GM12873 (cell line): ENCODE results near the gene PRPF40B.

ENCODE experiments used
- TF ChIP-seq, protein P1 (sequence below): IDR thresholded peaks from 2 replicates; pipeline ENCODE4 v1.5.1; 2012; ENCODE audit warnings: low read depth, mild to moderate bottlenecking, moderate library complexity, low read length, control low read depth; ENCODE audit not compliant: insufficient read depth; ENCODE audit errors: missing control alignments

PRPF40B gene

DNA sequence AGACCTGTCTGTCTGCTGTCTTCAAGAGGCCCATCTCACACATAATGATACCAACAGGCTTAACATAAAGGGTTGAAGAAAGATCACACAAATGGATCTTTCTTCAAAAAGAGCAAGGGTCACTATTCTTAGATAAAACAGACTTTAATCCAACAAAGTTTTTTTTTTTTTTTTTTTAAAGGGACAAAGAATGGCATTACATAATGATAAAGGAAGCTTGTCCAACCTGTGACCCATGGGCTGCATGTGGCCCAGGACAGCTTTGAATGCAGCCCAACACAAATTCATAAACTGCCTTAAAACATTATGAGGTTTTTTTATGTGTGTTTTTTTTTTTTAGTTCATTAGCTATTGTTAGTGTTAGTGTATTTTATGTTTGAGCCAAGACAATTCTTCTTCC, 11.2 kb upstream of the PRPF40B start:
- TF ChIP-seq, protein P1, sequence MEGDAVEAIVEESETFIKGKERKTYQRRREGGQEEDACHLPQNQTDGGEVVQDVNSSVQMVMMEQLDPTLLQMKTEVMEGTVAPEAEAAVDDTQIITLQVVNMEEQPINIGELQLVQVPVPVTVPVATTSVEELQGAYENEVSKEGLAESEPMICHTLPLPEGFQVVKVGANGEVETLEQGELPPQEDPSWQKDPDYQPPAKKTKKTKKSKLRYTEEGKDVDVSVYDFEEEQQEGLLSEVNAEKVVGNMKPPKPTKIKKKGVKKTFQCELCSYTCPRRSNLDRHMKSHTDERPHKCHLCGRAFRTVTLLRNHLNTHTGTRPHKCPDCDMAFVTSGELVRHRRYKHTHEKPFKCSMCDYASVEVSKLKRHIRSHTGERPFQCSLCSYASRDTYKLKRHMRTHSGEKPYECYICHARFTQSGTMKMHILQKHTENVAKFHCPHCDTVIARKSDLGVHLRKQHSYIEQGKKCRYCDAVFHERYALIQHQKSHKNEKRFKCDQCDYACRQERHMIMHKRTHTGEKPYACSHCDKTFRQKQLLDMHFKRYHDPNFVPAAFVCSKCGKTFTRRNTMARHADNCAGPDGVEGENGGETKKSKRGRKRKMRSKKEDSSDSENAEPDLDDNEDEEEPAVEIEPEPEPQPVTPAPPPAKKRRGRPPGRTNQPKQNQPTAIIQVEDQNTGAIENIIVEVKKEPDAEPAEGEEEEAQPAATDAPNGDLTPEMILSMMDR, result no peak

DNA sequence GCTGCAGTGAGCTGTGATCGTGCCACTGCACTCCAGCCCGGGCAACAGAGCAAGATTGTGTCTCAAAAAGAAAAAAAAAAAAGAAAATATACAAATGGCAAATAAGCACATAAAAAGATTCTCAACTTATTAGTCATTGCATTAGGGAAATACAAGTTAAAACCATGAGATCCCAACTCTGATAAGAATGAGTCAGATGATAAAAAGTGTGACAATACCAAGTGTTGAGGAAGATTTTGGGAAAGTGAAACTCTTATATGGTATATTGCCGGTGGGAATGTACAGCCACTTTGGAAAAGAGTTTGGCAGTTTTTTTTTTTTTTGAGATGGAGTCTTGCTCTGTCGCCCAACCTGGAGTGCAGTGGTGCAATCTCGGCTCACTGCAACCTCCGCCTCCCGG, 7.6 kb upstream of the PRPF40B start:
- TF ChIP-seq, protein P1, result no peak

DNA sequence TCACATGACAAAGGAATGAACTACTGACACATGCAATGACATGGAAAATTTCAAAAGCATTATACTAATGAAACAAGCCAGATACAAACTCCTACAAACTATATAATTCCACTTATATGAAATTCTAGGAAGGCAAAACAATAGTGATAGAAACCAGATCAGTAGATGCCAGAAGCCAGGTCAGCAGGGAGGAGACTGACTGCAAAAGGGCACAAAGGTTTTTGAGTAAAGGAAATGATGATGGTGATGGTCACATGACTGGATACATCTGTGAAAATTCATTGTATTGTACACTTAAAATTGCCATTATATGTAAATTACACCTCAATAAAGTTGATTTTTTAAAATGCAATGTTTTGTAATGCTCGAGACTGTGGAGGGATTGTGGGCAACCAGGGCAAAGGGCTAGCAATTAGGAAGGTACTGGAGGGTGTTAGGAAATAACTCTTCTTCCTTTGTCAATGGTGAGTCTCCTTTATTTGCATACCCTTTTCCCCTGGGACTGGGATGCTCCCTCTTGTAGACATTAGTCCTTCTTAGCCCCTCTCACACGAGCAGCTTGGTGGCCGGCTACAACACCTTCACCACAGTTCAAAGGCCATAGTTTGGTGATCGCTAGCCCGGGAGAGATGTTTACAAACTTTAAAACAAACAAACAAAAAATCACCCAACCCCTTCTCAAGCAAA, 6.7 kb upstream of the PRPF40B start:
- TF ChIP-seq, protein P1, result no peak

DNA sequence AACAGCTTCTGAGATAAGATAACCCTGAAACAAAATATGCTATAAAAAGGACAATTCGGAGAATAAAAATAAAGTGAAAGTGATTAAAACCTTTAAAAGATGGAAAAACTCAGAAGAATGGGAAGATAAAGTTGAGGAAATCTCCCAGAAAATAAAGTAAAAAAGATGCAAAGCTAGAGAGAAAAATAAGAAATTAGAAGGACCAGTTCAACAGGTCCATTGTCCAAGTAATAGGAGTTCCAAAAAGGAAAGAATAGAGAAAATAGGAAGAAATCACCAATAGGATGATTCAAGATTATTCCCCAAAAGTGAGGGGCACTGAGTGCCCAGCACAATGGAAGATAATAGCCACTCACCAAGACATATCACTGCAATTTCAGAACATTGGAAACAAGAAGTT, 4.8 kb upstream of the PRPF40B start:
- TF ChIP-seq, protein P1, result no peak

DNA sequence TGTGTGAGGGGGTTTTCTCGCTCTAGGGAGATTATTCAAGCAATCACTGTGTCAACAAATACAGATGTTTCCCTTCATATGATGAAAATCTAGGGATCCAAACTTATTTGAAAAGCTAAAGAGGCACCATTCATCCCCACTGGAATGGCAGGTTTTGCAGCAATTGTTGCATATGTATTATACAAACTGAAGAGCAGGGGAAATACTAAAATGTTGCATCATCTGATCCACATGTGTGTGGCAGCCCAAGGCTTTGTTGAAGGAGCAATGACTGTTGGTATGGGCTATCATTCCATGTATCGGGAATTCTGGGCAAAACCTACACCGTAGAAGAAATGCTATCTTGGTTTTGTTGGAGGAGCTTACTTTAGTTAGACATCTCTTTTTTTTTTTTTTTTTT, 4.1 kb upstream of the PRPF40B start:
- TF ChIP-seq, protein P1, result no peak

DNA sequence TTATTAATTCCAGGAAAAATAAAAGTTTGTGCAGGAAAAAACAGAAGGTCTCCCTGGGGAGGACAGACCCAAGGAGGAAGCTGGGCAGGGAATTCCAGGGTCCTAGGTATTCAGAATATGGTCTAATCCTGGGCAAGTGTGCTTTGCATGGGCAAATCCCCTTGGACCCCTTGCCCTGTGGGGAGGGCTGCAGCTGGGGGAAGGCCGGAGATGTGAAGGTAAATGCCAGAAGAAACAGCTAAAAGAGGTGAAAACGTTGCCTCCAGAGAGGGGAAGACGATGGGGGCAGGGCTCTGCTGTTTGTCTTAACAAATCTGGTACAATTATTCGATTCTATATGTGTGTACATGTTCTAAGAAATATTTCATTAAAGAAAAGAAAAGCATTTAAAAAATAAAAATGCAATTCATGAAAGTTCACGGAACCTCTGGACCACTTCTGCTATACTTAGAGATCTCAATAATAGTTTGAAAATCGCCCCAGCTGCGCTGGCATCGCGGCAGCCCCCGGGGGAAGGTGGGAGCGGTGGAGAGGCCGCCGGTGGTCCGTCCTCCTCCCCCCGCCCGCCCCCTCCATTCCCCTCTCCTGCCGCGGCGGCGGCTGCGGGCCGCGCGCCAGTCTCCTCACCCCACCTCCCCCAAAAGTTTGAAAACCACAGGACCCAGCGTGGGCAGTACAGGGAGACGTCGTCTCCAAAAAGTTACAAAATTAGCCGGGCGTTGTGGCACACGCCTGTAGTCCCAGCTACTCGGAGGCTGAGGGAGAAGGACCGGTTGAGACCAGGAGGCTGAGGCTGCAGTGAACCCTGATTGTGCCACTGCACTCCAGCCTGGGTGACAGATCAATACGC, 1.5 kb upstream of the PRPF40B start:
- TF ChIP-seq, protein P1, result no peak

DNA sequence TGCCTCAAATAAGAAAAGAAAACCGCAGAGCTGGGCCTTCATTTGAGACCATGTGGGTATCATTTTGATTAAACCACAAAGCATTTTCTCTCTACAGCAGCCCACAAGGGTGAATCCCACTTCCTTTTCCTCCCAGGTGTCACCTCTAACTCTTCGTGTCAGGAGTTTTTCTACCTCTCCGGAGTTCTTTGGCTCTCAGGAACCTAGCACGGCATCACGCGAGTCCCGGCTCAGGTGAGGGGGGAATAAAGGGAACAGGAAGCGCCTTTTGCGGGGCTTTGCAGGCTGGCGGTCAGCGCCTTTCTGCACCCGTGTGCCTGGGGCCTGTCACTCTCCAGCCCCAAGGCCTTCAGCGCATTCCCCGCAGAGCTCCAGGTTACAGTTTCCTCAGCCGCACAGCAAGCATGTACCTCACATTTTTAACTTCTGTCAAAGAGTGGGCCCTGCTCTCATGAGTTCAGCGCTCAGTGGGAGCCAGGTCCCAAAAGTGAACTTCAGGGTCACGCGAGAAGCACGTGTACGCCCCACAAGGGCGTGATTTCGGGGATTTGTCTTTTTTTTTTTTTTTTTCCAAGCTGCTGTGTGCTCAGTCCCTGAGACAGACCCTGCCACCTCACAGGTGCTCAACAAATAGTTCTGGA, 740 bp upstream of the PRPF40B start:
- TF ChIP-seq, protein P1, result no peak
